Measurements from ENCODE around the gene SLC5A12.

DNA sequence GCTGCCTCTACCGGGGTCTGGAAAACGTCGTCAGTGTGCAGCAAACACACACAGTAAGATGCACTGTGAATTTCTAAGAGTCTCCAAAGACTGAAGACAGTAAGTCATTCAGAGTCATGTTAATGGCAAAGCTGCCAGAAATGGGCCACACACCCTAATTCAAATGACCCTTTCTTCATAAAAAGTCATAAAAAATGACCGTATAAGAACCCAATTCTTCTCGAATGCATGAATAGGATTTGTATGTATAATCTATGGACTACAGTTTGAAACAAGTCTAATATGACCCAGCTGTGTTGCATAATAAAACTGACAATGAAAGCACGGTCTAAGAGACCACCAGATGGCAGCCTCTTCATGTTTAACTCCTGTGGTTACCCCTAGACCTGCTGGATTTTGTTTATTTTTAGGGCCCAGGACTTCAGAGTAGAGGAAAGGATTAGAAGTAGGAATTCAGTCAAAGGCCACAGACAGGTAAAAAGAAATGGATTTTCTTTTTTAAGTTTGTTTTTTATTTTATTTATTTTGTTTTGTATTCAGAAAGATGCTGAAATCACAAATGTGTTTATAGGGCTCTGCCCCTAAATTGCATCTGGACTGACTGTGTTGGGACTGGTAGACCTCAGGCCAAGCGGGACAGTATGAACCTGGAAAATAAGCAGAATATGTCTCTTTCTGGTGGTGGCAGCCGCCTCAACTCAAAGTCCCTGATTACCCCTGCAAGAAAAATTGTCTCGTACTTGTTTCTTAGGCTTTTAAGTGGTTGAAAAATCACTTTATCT is 32.1 kb upstream of the SLC5A12 start:
- TF ChIP-seq, protein P1, sequence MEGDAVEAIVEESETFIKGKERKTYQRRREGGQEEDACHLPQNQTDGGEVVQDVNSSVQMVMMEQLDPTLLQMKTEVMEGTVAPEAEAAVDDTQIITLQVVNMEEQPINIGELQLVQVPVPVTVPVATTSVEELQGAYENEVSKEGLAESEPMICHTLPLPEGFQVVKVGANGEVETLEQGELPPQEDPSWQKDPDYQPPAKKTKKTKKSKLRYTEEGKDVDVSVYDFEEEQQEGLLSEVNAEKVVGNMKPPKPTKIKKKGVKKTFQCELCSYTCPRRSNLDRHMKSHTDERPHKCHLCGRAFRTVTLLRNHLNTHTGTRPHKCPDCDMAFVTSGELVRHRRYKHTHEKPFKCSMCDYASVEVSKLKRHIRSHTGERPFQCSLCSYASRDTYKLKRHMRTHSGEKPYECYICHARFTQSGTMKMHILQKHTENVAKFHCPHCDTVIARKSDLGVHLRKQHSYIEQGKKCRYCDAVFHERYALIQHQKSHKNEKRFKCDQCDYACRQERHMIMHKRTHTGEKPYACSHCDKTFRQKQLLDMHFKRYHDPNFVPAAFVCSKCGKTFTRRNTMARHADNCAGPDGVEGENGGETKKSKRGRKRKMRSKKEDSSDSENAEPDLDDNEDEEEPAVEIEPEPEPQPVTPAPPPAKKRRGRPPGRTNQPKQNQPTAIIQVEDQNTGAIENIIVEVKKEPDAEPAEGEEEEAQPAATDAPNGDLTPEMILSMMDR (IDR thresholded peaks at IDR 0.05), result peak; percentile 75 to 89 (median 80)
- TF ChIP-seq POLR2A (IDR thresholded peaks at IDR 0.05), result no peak
- TF ChIP-seq POLR2AphosphoS5 (IDR thresholded peaks at IDR 0.05), result no peak

Measured in gastroesophageal sphincter (tissue), 3 donors.